HG03175 (cell line): ENCODE measurements around the gene ARFIP2.

Source experiments
- ATAC-seq: cut with Tn5 transposase; IDR thresholded peaks from one replicate; pipeline ENCODE4 v1.9.1; 2021; ENCODE audit warnings: mild to moderate bottlenecking, moderate library complexity; ENCODE audit not compliant: unreplicated experiment

ARFIP2 gene

GRCh38 chr11:6448574-6448973, 32.6 kb downstream of the ARFIP2 start:
- no peak for ATAC-seq

GRCh38 chr11:6443269-6444003, 37.7 kb downstream of the ARFIP2 start:
- peak; percentile 73 for ATAC-seq

- no peak for ATAC-seq
These were observed 38.7 kb downstream of the ARFIP2 start for GRCh38 chr11:6442441-6442840.

GRCh38 chr11:6440906-6441358, 40.2 kb downstream of the ARFIP2 start, which contains the start of gene HPX:
TSS of gene HPX (minus strand) at chr11:6440987. CDS start at chr11:6440963, 24 bp downstream.
- no peak for ATAC-seq

- no peak for ATAC-seq
These were observed 42.1 kb downstream of the ARFIP2 start for GRCh38 chr11:6438979-6439571.

- ATAC-seq: no peak
These were observed 43.1 kb downstream of the ARFIP2 start for GRCh38 chr11:6437993-6438392.

- ATAC-seq: no peak
These were observed 43.7 kb downstream of the ARFIP2 start for GRCh38 chr11:6437423-6437822.

GRCh38 chr11:6433998-6434660, 47.0 kb downstream of the ARFIP2 start:
- ATAC-seq: no peak

GRCh38 chr11:6431861-6432260, 49.3 kb downstream of the ARFIP2 start:
- no peak for ATAC-seq

GRCh38 chr11:6427516-6427915, 53.6 kb downstream of the ARFIP2 start:
- no peak for ATAC-seq
